IPS DF 6.9 (cell line): Measurements from ENCODE around the gene MGST2.
"Not testable (repeated sequence)": the region's sequence is repeated elsewhere in the genome, so short reads cannot be mapped to it uniquely, and the experiment has no call there.

ENCODE experiments used
- DNase-seq: peaks from one replicate; pipeline ENCODE4 v3.0.0-alpha.2; 2013; ENCODE audit warnings: low read depth, low spot score
- H3K27ac ChIP-seq: one replicate; pipeline ENCODE4 v1.5.1; 2013; ENCODE audit warnings: low read length, control low read depth
- H3K27me3 ChIP-seq: 2 replicates; pipeline ENCODE4 v1.6.1; 2013; ENCODE audit warnings: mild to moderate bottlenecking, low read length; ENCODE audit not compliant: control insufficient read depth, insufficient read depth
- H3K36me3 ChIP-seq: 2 replicates; pipeline ENCODE4 v1.6.1; 2013; ENCODE audit warnings: low read length; ENCODE audit not compliant: control insufficient read depth, insufficient read depth
- H3K4me1 ChIP-seq: 2 replicates; pipeline ENCODE4 v1.6.1; 2013; ENCODE audit warnings: low read length; ENCODE audit not compliant: control insufficient read depth, insufficient read depth
- H3K4me3 ChIP-seq: 2 replicates; pipeline ENCODE4 v1.5.1; 2013; ENCODE audit warnings: mild to moderate bottlenecking, low read length
- H3K9me3 ChIP-seq: 2 replicates; pipeline ENCODE4 v1.6.1; 2013; ENCODE audit warnings: low read length, inconsistent platforms; ENCODE audit not compliant: control insufficient read depth, insufficient read depth
- WGBS: extraction: QIAGEN DNeasy Blood & Tissue Kit; methylation state at CpG from one replicate; pipeline ENCODE4 v1.1.7; 2013; ENCODE audit warnings: mixed read lengths, missing lambda C conversion rate; ENCODE audit not compliant: insufficient read length, insufficient coverage; 5-methylcytosine and 5-hydroxymethylcytosine counted together

The MGST2 gene

GRCh38 chr4:139630126-139630495, 35.5 kb upstream of the MGST2 start:
- no peak overlapping the region for H3K27ac ChIP-seq
- no peaks in the 10 kb centered on the region for H3K36me3 ChIP-seq
- H3K4me1 ChIP-seq, result peaks cover 3% of the 10 kb centered on the region
- no peak overlapping the region for H3K4me3 ChIP-seq
- H3K27me3 ChIP-seq, result peaks cover 27% of the 10 kb centered on the region
- H3K9me3 ChIP-seq, result no peaks in the 10 kb centered on the region
- no peak for DNase-seq
- no CpG with 5 or more reads among the region's 1 CpG for WGBS

GRCh38 chr4:139630991-139631390, 34.6 kb upstream of the MGST2 start:
- Histone ChIP-seq H3K27me3 (peaks cover 19% of the 10 kb centered on the region), H3K27ac (no peak overlapping the region), H3K4me1 (peaks cover 3% of the 10 kb centered on the region; the same call in 1 of the 2 replicates), H3K9me3 (no peaks in the 10 kb centered on the region), H3K4me3 (no peak overlapping the region), H3K36me3 (no peaks in the 10 kb centered on the region)
- WGBS, result no CpG with 5 or more reads among the region's 5 CpGs
- no peak for DNase-seq

GRCh38 chr4:139631791-139632190, 33.8 kb upstream of the MGST2 start:
- no CpG with 5 or more reads among the region's 1 CpG for WGBS
- H3K9me3 ChIP-seq, result no peaks in the 10 kb centered on the region
- no peaks in the 10 kb centered on the region for H3K36me3 ChIP-seq
- no peak overlapping the region for H3K27ac ChIP-seq
- peaks cover 3% of the 10 kb centered on the region; the same call in 1 of the 2 replicates for H3K4me1 ChIP-seq
- peaks cover 11% of the 10 kb centered on the region; the same call in 1 of the 2 replicates for H3K27me3 ChIP-seq
- no peak for DNase-seq
- no peak overlapping the region for H3K4me3 ChIP-seq

- not testable (repeated sequence) for H3K36me3 ChIP-seq, H3K4me3 ChIP-seq, H3K9me3 ChIP-seq, H3K4me1 ChIP-seq, H3K27me3 ChIP-seq, H3K27ac ChIP-seq, DNase-seq
- WGBS, result no CpG with 5 or more reads among the region's 5 CpGs
Measured at GRCh38 chr4:139632739-139633138, 32.9 kb upstream of the MGST2 start.

- Histone ChIP-seq H3K36me3 (no peaks in the 10 kb centered on the region), H3K4me1 (peaks cover 3% of the 10 kb centered on the region; the same call in 1 of the 2 replicates), H3K4me3 (no peak overlapping the region), H3K9me3 (no peaks in the 10 kb centered on the region), H3K27ac (no peak overlapping the region), H3K27me3 (peaks cover 9% of the 10 kb centered on the region; the same call in 1 of the 2 replicates)
- DNase-seq, result no peak
- WGBS, result no CpG with 5 or more reads among the region's 17 CpGs
Measured at GRCh38 chr4:139633195-139633594, 32.4 kb upstream of the MGST2 start.

- Histone ChIP-seq H3K9me3 (no peaks in the 10 kb centered on the region), H3K27ac (no peak overlapping the region), H3K4me3 (no peak overlapping the region; the same call in 1 of the 2 replicates), H3K4me1 (peaks cover 3% of the 10 kb centered on the region; the same call in 1 of the 2 replicates), H3K27me3 (peaks cover 8% of the 10 kb centered on the region; the same call in 1 of the 2 replicates), H3K36me3 (no peaks in the 10 kb centered on the region)
- WGBS, result no CpG with 5 or more reads among the region's 11 CpGs
- no peak for DNase-seq
Measured at GRCh38 chr4:139633661-139634060, 32.0 kb upstream of the MGST2 start.

GRCh38 chr4:139635966-139636365, 29.7 kb upstream of the MGST2 start:
- H3K27me3 ChIP-seq, result peaks cover 6% of the 10 kb centered on the region; the same call in 1 of the 2 replicates
- no peaks in the 10 kb centered on the region; the same call in 1 of the 2 replicates for H3K9me3 ChIP-seq
- WGBS, result no CpG with 5 or more reads among the region's 3 CpGs
- peaks cover 3% of the 10 kb centered on the region; the same call in 1 of the 2 replicates for H3K4me1 ChIP-seq
- H3K36me3 ChIP-seq, result no peaks in the 10 kb centered on the region
- no peak overlapping the region for H3K27ac ChIP-seq
- no peak for DNase-seq
- H3K4me3 ChIP-seq, result no peak overlapping the region

- not testable (repeated sequence) for DNase-seq, H3K27me3 ChIP-seq, H3K27ac ChIP-seq, H3K36me3 ChIP-seq, H3K4me1 ChIP-seq, H3K4me3 ChIP-seq, H3K9me3 ChIP-seq
- no CpG with 5 or more reads among the region's 3 CpGs for WGBS
Measured at GRCh38 chr4:139638306-139638705, 27.3 kb upstream of the MGST2 start.

GRCh38 chr4:139639654-139640053, 26.0 kb upstream of the MGST2 start:
- Histone ChIP-seq H3K4me3 (no peak overlapping the region), H3K36me3 (no peaks in the 10 kb centered on the region), H3K4me1 (no peaks in the 10 kb centered on the region), H3K27ac (no peak overlapping the region), H3K27me3 (no peaks in the 10 kb centered on the region), H3K9me3 (no peaks in the 10 kb centered on the region; the same call in 1 of the 2 replicates)
- no peak for DNase-seq
- no CpG with 5 or more reads among the region's 5 CpGs for WGBS

- Histone ChIP-seq H3K4me3 (no peak overlapping the region), H3K9me3 (no peaks in the 10 kb centered on the region; the same call in 1 of the 2 replicates), H3K27ac (no peak overlapping the region), H3K4me1 (no peaks in the 10 kb centered on the region), H3K36me3 (no peaks in the 10 kb centered on the region), H3K27me3 (no peaks in the 10 kb centered on the region)
- no CpG with 5 or more reads among the region's 2 CpGs for WGBS
- DNase-seq, result no peak
Measured at GRCh38 chr4:139641218-139641617, 24.4 kb upstream of the MGST2 start.

- no peak overlapping the region for H3K4me3 ChIP-seq
- no peaks in the 10 kb centered on the region for H3K36me3 ChIP-seq
- no peaks in the 10 kb centered on the region for H3K4me1 ChIP-seq
- no peak overlapping the region for H3K27ac ChIP-seq
- no peaks in the 10 kb centered on the region; the same call in 1 of the 2 replicates for H3K9me3 ChIP-seq
- WGBS, result no CpG with 5 or more reads among the region's 2 CpGs
- no peak for DNase-seq
- H3K27me3 ChIP-seq, result no peaks in the 10 kb centered on the region
Measured at GRCh38 chr4:139642364-139642763, 23.3 kb upstream of the MGST2 start.
